Femur (tissue), 1 donor: ENCODE results near the gene PDRG1.
A peak's percentile ranks its signal among the peaks of the same experiment; 100 is the strongest.

ENCODE experiments used
- DNase-seq: peaks from one replicate; pipeline ENCODE4 v3.0.0-alpha.2; 2017

PDRG1 gene

DNA sequence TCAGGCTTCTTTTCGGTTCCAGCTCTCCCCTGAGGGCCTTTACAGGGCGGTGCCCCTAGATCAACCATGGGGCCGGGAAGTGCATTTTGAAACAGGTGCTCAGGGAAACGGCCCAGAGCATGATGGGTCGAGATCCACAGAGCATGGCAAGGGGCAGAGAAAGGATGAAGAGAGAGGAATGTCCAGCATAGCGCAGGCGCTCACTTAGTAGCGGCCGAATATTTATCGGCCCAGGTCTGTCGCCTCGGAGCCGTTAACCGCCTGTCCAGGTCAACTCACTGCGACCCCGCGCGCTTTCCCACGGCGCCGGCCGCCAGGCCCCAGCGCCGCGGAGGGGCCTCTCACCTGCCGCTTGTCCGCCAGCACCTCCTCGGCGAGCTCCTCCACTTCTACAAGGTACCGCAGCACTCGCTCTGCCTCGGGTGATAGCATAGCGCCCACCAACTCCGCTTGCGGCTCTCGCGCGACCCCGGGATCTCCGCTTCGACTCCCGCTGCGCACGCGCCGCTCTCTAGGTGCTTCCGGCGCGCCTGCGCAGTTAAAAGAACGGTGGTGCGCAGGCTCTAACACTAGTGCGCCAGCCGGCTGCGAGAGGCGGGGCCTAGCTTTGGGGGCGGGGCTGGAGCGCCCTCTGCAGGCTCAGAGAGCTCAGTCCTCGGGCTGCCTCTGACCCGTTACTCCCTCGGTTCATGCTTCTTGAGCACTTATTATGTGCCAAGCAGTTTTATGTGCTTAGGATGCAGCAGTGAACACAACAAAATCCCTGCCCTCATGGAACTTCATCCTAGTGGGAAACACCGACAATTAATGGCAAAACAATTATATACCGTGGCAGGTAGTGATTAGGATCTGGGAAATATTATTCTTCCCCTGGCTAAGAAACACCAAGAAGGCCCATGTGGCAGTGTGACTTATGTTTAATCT, at the start of gene PDRG1:
Gene PDRG1 (minus strand): TSS at position 517 of the 924 bp plus-strand sequence. CDS start 85 bp downstream, at position 432.
- peak; percentile 97 for DNase-seq

DNA sequence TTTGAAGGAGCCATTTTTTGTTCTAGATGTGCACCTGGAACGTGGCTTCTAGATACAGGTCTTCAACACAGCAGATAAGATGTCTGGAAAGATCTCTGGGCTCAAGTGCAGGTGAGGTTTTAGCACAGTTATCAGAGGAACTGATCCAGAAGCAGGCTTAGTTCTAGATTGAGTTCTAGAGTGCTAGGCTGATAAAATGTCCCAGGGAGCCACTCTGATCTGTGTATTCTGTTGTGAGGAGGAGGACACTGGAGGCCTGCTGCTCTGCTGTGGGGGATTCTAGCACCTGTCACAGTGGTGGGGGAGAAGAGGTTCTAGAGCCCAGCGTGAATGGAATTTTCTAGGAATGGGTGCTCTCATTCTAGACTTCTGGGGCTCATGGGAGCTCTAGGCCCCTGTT, 46.4 kb upstream of the PDRG1 start:
- DNase-seq = no peak

DNA sequence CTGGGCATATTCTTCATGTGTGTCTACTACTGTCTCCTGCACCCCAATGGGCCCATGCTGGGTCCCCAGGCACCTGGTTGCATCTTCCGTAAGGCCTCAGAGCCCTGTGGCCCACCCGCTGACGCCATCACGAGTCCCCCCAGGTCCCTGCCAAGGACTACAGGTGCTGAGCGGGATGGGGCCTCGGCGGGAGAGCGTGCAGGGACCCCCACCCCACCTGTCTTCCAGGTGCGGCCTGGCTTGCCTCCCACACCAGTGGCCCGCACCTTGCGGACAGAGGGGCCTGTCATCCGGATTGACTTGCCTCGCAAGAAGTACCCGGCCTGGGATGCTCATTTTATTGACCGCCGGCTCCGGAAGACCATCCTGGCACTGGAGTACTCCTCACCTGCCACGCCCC, 45.1 kb upstream of the PDRG1 start:
- no peak for DNase-seq

DNA sequence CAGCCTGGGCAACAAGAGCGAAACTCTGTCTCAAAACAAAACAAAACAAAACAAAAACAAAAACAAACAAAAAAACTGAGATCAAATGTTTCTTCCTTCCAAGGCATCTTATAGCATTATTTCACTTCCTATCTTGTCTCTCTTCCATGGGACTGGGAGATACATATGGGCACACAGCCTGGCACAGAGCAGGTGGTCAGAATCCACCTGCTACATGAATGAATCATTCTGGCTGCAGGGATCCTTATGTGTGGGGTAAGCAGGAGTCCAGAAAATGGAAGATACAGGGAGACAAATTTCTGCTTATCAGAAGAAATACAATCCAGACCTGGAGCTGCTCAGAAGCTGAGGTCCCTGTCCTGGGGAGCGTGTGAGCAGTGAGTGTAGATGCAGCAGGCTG, 40.2 kb upstream of the PDRG1 start:
- DNase-seq = no peak

DNA sequence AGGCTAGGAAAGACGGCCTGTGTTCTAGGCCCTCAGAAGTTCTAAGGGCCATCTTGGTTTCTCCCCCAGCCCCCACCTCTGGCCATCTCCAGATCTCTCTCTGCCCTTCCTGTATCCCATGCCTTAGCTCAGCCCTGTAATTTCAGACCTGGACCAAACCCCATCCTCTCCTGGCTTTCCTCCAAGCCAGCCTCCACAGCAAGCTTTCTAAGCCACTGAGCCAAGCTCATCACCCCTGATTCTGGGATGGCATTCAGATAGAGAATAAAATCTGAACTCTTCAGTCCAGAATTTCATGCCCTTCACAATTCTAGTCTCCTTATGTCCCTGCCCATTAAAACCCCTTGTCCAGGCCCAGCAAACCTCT, 39.5 kb upstream of the PDRG1 start:
- DNase-seq = peak; percentile 34

DNA sequence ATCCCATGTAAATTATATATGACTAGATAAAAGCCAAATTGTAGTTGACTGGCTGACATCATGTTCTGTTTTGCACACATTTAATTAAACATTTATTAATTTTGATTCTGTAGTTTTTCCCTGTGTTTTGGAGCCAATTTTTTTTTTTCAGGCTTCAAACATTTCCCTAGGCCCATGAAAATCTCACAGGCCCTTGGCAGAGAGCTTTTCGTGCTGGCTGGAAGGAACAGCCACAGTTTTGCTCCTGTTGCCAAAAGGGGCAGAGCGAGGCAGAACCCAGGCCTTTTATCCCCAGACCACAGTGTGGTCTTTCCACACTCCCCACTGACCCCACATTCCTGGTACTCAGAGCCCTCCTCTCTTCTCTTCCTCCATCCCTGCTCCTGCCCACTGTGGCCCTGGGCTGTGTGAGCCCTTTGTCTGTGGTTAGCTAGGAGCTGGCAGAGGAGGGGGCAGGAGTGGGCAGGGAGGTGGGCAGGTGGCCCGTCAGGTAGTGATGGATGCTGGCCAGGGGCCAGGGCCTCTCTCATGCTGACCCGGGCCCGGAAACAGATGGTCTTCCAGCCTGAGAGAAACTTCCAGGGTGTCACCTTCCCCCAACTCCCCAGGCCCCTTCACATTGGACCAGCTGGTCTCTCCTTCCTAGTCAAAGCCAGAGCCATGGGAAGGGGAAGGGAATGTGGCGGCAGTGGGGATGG, 38.9 kb upstream of the PDRG1 start:
- DNase-seq = peak; percentile 49

DNA sequence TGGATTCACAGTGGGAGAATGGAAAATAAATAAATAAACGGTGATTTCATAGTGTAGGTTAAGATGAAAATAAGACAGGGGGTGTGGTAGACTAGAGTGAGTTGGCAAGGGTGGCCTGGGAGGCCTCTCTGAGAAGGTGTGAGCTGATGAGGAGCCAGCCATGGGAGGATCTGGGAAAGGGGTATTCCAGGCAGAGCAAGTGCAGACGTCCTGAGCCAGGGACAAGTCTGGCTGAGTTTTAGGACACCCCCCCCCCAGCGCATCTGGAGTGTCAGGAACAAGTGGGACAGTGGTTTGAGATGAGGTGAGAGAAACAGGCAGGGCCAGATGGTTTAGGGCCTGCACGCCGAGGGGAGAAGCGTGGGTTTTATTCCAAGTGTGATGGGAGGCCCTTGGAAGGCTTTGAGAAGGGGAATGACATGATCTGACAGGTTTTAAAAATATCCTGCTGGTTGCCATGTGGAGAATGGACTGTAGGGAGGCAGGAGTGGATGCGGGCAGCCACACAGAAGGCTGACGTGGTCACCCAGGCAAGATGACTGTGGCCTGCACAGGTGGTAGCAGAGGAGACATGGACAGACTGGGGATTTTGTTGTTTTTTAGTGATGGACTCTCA, 37.3 kb upstream of the PDRG1 start:
- no peak for DNase-seq

DNA sequence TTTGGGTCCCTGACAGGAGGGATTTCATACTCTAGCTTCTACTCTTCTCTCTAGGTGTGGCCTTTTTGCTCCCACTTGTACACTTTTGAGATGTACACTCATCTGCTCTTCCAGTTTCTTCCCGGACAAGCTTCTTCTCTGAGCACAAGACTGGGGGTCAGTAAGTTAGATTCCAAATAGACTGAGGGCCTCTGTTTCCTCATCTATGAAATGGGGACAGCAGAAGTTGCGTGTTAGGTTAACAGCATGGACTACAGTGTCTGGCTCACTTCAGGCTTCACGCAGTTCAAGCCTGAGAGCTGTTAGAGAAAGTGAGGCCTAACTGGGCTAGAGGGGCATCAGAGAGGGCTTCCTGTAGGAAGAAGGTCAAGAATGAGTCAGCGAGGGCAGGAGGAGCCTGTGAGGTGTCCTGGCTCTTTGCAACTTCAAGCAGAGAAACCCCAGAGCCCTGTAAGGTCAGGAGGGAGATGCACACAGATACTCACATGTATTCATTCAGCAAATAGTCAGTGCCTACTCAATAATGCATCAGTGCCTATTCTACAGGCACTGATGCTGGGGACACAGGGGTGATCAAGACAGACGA, 36.7 kb upstream of the PDRG1 start:
- DNase-seq = no peak

DNA sequence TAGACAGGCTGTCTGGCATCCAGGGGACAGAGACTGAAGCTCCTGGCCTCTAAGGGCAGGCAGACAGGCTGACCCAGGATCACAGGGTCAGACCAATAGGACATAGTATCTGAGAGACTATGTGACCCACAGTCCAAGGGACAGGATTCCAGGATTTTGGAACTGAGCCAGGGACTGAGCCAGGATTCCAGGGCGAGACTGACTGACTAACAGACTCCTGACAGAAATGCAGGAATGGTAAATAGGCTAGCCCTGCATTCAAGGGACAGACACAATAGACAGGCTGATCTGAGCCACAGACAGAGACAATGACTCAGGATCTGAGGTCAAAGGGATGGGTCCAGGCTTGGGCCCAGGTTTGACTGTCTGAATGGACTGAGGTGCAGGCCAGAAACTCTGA, 35.9 kb upstream of the PDRG1 start:
- no peak for DNase-seq

DNA sequence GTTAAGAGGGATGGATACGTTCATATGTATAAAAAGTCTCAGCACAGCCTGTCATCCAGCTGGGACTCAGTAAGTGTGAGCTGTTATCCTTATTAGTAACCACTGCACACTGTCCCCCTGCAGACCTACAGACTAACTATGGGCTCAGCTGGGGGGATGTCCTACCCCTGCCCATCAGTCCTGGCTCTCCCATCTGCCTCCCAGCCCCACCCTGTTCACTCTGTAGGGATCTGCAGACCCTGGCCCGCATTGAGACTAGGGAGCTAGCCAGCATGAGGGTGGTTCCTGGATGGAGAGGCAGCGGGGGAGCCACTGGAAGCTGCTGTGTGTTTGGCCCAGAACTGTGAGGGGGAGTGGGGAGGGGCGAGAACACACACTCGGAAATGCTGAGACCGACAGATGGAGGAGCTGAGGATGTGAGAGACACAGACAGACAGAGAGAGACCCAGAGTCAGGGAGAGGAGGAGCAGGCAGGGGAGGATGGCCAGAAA, 33.2 kb upstream of the PDRG1 start:
- DNase-seq = no peak

DNA sequence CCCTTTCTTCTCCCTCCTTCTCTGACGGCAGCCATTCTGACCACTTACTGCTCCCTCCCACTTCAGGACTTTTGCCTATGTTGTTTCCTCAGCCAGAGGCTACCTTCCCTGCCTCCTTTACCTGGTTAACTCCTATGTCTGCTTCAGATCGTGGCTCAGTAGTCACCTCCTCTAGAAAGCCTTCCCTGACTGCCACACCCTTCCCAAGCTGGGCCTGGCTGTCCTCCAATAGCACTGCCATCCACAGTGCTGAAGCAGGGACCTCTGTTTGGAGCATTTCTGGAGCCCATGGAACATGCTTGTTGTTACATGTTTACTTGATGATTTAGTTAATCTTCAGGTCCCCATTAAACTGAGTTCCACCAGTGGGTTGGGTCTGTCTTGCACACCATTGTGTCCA, 29.9 kb upstream of the PDRG1 start:
- DNase-seq = no peak

DNA sequence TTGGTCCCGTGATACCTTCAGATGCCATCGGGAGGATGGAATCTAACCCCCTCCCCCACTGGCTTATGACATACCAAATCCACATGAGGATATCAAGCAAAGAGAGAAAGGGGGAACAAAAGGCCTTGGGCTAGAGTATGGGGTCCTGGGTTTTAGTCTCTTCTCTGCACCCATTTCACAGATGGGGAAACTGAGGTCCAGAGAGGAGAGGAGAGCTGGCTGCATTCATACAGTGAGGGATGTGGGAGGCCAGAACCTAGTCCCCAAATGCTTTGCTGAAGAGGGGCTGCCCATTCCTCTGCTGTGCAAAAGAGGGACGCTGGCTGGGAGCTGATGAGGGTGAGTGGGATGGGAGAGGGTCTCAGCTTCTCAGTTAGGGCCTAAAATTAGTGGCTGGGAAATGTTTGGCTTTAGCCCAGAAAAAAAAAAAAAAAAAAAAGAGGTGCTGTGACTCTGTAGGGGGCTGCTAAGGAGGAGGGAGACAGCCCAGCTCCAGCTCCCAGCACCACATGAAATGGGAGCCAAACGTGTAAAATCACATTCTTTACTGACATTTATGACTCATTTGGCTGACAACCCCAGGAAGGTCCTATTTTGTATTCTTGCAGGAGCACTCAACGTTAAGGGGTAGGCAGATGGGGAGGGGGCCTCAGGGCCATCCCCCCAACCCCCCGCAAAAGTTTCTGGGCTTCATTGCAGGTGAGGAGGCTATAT, 28.0 kb upstream of the PDRG1 start:
- DNase-seq = no peak

DNA sequence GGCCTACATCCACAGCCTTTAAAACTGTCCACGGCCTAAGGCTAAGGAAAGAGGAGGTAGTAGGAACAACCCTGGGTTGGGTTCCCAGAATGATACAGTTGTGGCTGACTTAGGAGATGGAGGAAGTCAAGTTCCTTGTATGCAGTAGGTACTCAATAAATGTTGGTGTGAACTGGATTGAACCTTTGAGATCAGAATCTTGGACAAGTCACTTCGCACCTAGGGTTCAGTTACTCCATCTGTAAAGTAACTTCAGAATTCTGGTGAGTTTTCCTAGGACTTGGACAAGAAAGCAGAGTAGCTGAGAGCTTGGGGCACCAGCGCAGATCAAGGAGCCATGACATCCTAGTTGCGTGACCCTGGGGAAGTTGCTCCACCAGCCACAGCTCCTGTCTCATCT, 25.2 kb upstream of the PDRG1 start:
- DNase-seq = no peak

DNA sequence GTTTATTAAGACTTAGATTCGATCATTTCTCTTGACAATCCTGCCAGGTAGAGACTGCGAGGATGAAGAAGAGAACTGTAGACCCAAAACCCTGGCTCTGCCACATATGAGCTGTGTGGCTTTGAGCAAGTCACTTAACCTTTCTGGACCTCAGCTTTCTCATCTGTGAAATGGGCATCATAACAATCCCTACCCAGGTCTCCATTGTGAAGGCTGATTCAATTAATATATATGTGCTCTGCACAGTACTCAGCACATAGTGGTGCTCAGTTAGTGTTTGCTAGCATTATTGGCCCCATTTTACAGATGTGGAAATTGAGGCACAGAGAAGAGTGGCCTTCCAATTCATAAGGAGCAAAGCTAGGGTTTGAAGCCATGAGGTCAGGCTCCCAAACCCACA, 24.0 kb upstream of the PDRG1 start:
- DNase-seq = no peak

DNA sequence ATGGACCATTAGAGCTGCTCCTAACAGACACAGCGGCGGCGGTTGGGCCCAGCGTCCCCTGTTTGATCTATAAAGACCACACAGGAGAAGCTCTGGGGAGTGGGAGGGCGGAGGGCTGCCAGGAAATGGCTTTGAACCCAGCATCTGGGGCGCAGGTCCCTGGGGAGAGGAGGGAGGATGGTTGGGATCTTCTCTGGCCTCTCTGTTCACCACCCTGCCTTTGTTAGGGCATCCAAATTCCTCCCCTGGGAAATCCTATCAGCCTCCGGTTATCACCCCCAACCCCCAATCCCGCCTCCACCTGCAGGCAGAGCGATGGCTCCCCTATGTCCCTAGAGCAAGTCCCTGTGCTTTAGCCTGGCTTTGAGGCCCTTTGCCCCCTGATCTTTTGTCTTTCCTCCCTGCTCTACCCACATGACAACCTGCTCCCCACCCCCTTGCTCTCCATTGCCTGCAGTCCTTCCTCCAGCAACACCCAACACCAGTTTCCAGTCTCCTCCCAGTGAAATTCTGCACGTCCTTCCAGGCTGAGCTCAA, 23.2 kb upstream of the PDRG1 start:
- no peak for DNase-seq

DNA sequence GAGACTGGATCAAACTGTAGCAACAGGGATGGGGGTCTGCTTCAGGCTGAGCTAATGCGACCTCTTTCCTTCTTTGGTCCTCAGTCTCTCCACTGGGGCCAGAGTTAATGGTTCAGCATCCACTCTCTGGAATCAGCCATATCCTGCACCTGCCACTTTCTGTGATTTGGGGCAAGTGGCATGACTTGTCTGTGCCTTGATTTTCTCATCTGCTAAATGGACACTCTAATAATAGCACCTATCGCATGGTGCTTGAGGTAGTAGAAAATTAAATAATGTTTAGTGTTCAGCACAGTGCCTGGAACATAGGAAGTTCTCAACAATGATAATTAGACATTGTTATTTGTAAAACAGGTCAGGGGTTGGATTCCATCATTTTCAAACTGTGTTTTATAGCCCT, 22.4 kb upstream of the PDRG1 start:
- DNase-seq = no peak

DNA sequence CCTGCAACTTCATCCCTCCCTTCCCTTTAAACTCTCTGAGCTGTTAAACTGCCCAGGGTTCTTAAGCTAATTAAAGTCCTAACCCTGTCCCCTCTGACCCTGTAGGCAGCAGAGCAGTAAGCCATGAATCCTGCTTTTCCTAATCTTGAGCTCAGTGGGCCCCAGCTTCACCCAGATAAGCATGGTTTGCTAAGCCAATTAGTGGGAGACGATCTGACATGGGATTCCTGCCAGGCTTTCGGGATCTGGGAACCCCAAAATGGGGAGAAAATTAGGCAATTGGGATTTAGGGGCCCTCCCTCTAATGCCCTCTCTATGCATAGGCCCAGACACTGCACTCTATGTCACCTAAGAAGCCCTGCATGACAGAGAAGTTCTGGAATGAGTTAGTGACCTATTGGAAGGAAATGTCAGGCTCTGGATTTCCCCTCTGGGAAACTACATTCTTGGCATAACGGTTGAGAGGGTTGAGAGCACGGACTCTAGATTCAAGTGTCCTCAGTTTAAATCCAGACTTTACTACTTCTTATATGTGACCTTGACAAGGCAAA, 20.7 kb upstream of the PDRG1 start:
- no peak for DNase-seq

DNA sequence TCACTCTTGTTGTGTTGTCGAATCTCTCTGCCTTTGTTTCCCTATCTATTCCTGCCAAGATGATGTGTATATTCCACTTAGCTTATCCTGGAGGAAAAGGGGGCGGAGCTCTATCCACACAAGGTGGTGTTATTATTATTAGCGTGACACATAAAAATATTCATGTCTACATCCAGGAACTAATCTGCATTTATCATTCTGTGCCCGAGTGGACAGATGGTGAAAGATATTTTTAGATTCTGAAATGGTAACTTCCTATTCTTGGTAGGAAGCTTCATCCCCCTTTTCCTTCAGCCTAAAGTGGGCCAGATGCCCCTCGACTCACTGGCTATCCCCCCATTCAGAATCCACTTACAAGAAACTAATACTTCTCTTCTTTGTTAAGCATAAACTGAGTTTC, 18.1 kb upstream of the PDRG1 start:
- DNase-seq = no peak

DNA sequence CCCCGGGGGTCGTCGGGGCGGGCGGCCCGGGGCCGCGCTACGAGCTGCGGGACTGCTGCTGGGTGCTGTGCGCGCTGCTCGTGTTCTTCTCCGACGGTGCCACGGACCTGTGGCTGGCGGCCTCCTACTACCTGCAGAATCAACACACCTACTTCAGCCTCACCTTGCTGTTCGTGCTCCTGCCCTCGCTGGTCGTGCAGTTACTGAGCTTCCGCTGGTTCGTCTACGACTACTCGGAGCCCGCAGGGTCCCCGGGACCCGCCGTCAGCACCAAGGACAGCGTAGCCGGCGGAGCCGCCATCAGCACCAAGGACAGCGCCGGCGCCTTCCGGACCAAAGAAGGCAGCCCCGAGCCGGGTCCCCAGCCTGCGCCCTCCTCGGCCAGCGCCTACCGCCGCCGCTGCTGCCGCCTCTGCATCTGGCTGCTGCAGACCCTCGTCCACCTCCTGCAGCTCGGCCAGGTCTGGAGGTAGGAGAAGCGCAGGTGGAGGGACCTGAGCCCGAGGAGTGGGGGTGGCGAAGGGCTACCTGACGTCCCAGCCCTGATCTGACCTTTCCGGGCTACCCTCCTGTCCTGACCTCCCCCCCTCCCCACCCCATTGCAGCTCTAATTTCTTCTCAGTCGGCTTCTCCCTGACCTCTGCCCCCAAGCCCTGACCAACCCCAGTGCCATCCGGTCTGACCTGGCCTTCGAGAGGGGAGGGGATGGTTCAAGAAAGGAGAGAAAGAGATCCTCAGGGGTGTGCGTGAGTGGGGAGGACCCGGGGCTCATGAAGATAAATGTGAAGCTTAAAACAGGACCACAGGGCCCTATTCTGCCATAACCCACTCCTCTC, 16.7 kb upstream of the PDRG1 start:
- DNase-seq = peak; percentile 90

DNA sequence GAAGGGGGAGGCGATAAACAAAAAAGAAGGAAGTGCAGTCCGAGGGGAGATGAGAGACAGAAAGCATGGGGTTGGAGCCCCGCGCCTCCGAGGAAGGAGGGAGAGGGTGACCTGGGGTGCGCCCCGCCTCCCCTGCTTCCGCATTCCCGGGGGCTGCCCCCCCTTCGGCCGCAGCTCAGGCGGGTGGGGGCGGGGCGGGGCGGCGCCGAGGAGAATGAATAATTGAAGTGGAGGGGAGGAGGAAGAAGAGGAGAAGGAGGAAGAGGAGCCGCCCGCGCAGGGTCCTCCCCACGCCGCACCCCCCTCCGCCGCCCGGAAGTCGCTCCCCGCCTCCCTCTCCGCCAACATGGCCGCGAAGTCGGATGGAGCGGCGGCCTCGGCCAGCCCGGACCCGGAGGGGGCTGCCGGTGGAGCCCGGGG, 16.0 kb upstream of the PDRG1 start, which contains the start of gene XKR7:
Gene XKR7 (plus strand): TSS at position 322 of the 420 bp plus-strand sequence. CDS start 25 bp downstream, at position 347.
- DNase-seq = no peak
